ENCODE data around the gene JPT2.

Gene JPT2

GRCh38 chr16:1651974-1652312 lies 26.1 kb upstream of the JPT2 start:
- no peak for DNase-seq (ENCODE audit: low spot score)

GRCh38 chr16:1653023-1653422 lies 25.1 kb upstream of the JPT2 start:
- DNase-seq (ENCODE audit: low spot score) = no peak

- no peak for DNase-seq (ENCODE audit: low spot score)
Observed at GRCh38 chr16:1654505-1655268, 23.4 kb upstream of the JPT2 start.

DNA sequence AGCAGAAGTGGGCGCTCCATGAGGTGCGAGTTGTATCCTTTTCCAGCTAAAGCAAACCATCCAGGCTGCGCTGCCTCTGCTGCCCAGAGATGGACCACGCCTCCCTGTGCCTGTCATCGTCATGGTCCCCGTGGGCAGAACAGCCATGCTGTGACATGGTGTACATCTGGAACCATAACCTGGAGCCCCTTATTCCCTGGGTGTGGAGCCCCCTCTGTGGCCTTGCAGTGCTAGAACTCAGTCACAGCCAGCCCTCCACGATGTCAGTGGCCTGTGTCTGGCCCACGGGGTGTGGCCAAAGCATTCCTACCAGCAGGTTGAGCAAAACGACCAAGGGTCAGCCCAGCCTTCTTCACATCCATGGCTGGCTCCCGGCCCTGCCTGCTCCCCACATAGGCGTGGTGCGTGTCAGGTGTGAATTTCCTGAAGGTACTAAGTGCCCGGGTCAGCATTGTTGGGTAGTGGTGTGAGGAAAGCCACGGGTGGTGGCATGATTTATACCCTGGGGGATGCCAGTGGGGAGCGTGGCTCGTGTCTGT lies 22.7 kb upstream of the JPT2 start:
- DNase-seq (ENCODE audit: low spot score) = no peak

DNA sequence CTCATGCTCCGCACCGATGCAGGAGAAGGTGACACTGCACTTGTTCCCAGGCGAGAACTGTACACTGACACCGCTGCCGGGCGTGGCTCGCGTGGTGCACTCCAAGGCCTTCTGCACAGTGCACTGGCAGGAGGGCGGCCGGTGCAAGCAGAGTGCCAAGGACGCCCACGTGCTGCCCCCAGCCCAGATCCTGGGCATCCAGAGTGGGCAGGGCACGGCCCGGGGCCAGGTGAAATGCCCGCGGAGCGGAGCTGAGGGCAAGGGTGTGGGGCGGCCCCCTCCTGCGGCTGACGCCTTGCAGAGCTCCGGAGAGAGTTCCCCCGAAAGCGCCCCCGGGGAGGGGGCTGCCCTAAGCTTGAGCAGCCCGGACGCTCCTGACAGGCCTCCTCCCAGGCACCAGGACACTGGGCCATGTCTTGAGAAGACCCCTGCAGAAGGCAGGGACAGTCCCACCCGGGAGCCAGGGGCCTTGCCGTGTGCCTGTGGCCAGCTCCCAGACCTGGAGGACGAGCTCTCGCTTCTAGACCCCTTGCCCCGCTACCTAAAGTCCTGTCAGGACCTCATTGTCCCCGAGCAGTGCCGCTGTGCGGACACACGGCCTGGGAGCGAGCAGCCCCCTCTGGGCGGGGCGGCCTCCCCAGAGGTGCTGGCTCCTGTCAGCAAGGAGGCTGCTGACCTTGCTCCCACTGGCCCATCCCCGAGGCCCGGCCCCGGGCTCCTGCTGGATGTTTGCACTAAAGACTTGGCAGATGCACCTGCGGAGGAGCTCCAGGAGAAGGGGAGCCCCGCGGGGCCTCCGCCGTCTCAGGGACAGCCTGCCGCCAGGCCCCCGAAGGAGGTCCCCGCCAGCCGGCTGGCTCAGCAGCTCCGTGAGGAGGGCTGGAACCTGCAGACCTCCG lies 21.9 kb upstream of the JPT2 start:
- DNase-seq (ENCODE audit: low spot score) = no peak

DNA sequence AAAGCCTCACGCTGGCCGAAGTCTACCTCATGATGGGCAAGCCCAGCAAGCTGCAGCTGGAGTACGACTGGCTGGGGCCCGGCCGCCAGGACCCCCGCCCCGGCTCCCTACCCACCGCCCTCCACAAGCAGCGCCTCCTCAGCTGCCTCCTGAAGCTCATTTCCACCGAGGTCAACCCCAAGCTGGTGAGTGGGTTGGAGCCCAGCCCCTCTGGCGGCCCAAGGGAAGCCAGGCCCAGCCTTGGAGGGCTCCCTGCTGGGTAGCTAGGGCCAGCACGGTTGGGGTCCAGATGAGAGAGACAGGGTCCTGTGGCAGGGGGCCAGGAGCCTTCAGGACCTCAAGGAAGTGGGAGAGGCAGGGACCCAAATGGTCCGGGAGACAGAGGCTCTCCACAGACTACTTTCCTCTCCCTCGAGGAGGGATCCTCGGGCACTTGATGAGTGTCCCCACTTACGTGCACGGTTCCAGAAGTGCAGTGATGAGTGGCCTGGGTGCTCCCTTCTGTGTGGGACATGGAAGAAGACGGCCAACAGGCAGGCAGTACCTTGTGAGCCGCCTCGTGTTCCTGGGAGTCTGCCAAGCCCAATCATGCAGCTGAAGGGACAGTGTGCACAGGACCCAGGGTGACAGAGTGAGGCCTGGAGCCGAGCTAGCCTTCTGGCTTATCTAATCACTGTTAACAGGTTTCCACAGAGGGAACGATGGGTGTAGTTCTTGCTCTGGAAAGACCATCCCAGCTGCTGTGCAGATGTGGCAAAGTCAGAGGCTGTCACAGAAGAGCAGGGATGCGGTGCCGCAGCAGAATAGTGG lies 21.1 kb upstream of the JPT2 start:
- DNase-seq (ENCODE audit: low spot score) = no peak

GRCh38 chr16:1657841-1658240 lies 20.2 kb upstream of the JPT2 start:
- DNase-seq (ENCODE audit: low spot score) = no peak

DNA sequence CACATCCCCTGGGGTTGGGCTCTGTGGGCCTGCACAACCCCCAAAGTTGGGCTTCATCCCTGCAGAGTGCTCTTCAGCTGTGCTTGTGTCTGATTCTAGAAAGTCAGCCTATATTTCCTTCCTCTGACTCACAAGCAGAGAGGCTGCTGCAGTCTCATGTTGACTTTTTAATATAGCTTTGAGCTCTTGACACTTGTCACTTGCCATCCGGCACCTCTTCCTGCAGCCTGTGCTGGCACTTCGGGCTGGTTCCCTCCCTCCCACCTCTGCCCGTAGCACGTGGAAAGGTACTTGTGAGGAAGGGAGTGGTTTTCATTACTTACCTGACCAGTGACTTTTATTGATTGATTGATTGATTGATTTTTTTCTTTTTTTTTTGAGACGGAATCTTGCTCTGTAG lies 19.0 kb upstream of the JPT2 start:
- DNase-seq (ENCODE audit: low spot score) = no peak

- no peak for DNase-seq (ENCODE audit: low spot score)
Observed at GRCh38 chr16:1661826-1662225, 16.3 kb upstream of the JPT2 start.

DNA sequence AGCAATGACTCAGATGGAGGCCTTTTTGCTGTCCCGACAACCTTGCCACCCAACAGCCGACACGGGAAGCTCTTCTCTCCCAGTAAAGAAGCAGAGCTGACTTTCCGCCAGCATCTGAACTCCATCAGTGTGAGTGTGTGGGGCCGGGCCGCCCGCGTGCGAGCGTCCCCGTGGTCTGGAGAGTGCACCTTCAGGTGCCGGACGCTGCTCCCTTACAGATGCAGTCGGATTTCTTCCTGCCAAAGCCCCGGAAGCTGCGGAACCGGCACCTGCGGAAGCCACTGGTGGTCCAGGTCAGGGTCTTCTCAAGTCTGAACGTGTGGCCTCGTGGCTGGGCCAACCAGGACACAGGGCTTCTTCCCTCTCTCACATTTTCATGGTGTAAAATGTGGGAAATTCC lies 15.5 kb upstream of the JPT2 start:
- DNase-seq (ENCODE audit: low spot score) = no peak

- no peak for DNase-seq (ENCODE audit: low spot score)
Observed at GRCh38 chr16:1665829-1666228, 12.2 kb upstream of the JPT2 start.

GRCh38 chr16:1666316-1666715 lies 11.8 kb upstream of the JPT2 start:
- DNase-seq (ENCODE audit: low spot score) = no peak

- DNase-seq (ENCODE audit: low spot score) = no peak
Observed at GRCh38 chr16:1667271-1667670, 10.8 kb upstream of the JPT2 start.

DNA sequence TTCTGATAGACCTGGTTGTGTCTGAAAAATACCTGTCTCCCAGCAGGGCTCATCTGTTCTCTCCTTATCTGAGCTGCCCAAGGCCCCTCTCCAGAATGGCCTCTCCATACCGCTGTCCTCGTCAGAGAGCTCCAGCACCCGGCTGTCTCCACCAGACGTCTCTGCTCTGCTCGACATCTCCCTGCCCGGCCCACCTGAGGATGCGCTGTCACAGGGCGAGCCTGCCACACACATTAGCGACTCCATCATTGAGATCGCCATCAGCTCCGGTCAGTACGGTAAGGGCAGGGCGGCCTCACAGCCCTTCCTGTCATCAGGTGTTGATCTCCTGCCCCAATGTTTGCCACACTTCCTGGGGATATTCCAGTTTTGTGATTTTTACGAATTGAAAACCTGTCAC lies 10.2 kb upstream of the JPT2 start:
- DNase-seq (ENCODE audit: low spot score) = no peak

DNA sequence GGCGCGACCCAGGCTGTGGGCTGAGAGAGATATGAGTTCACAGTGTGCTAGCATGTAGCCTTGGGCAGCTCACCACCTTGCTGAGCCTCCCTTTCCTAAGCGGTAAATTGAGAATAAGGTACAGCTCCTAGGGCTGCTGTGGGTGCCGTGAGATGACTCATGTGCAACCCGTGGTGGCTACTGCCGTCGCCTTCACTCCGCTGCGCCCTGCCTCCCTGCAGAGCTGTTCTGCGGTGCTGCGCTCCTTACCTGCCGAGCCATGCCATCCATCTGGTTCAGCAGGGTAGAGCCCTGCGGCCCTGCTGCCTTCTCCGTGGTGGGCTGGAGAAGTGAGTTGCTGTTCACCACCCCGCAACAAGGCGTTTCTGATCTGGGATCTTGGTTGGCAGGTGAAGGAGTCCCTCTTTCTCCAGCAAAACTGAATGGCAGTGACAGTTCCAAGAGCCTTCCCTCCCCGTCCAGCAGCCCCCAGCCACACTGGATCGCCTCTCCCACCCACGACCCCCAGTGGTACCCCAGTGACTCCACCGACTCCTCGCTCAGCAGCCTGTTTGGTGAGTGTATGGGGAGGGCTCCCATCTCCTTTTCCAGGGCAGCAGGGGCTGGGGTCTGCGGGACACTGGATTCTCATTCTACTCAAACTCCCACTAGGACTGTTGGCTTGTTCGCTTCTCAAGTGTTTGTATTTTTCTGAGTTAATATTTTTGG lies 9.3 kb upstream of the JPT2 start:
- no peak for DNase-seq (ENCODE audit: low spot score)

- DNase-seq (ENCODE audit: low spot score) = no peak
Observed at GRCh38 chr16:1669698-1670097, 8.4 kb upstream of the JPT2 start.

- DNase-seq (ENCODE audit: low spot score) = no peak
Observed at GRCh38 chr16:1670371-1670770, 7.7 kb upstream of the JPT2 start.

GRCh38 chr16:1670866-1671265 lies 7.2 kb upstream of the JPT2 start:
- DNase-seq (ENCODE audit: low spot score) = no peak

DNA sequence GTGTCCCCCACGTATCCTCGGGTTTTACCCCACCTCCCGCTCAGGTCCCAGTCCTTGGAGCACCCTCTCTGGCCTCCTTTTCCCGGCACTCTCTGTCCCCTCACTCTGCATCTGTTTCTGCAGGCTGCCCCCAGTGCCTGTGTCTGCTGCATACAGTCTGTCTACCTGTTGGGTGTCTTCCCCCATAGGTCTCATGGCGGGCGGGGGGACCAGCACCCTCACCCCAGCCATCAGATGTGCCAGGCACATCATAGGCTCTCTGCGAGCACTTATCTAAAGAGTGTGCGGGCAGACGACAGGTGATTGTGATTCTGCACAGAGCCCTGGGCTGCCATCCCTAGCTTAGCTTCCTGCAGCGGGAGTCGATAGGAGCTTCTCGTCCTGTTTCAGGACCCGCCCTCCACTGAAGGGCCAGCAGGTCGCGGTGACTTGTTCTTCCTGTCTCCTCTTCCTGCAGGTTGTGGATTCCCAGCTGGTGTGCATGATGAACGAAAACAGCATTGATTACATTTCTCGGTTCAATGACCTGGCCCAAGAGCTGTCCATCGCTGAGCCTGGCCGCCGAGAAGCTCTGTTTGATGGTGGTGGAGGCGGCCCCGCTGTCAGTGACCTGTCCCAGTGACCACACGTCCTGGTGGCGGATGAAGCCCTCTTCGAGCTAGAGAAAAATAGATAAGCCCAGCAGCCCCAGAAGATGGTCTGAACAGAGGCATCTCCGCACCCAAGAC lies 4.5 kb upstream of the JPT2 start:
- DNase-seq (ENCODE audit: low spot score) = no peak

DNA sequence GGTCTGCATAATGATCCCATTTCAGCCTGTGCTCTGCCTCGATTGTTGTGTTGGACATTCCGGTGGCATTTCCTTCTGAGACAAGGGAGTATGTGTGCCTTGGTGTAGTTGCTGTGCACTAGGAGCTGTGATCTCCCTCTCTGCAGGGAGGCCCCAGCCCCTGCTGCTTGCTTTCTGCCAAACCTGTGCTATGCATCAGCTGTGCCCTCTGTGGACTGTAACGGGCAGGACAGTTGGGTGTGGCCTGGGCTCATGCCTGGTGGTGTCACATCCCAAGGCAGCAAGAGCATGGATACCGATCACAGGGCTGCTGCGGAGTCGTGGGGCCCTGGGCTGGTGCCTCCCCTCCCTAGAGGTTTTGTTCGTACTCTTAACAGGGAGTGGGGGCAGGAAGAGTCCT lies 3.8 kb upstream of the JPT2 start:
- no peak for DNase-seq (ENCODE audit: low spot score)

Data from GM03348 (cell line).